Tibial nerve (tissue), 3 donors: Measurements from ENCODE around the gene GSE1.

Experiments
- CTCF ChIP-seq, 5 experiments: fragments of 200-600 bp in 3 of 5; fragments of 450-650 bp in 2 of 5; sonication (generic) in 3 of 5; IDR thresholded peaks; one replicate each; pipeline ENCODE4 v1.5.1; 2016 to 2019; ENCODE audit warnings: antibody characterized with exemption in 5 of 5, mild to moderate bottlenecking in 3 of 5, moderate library complexity in 2 of 5
- POLR2A ChIP-seq, 2 donors: fragments of 450-650 bp; IDR thresholded peaks; one replicate each; pipeline ENCODE4 v1.6.1; 2017; ENCODE audit warnings: antibody characterized with exemption in 2 of 2, mild to moderate bottlenecking in 2 of 2, moderate library complexity in 2 of 2

DNA sequence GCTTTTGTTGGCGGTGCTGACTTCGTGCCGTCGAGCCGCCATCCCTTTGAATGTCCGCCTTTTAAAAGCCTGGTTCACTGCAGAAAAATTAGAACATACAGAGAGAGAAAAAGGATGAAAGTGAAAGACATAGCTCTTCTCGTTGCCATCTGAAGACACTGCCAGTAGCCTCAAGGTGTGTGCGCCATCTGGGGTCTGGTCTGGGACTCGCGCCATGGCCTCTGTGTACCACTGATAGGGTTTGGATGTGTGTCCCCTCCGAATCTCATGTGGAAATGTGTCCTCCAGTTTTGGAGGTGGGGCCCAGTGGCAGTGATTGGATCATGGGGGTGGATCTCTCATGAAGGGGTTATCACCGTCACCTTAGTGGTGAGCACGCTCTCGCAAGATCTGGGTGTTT lies 15.5 kb downstream of the GSE1 start:
- TF ChIP-seq CTCF (IDR thresholded peaks at IDR 0.05) (no peak), POLR2A (IDR thresholded peaks at IDR 0.05) (no peak)
